ENCODE results near the gene VWC2L.

VWC2L gene

GRCh38 chr2:214465363-214466146, 54.7 kb downstream of the VWC2L start:
- no peak for DNase-seq (ENCODE audit: low read depth in 2 of 2)

GRCh38 chr2:214469728-214470127, 58.9 kb downstream of the VWC2L start:
- no peak for DNase-seq (ENCODE audit: low read depth in 2 of 2)

GRCh38 chr2:214471382-214471781, 60.5 kb downstream of the VWC2L start:
- no peak for DNase-seq (ENCODE audit: low read depth in 2 of 2)

GRCh38 chr2:214471990-214472389, 61.1 kb downstream of the VWC2L start:
- no peak for DNase-seq (ENCODE audit: low read depth in 2 of 2)

GRCh38 chr2:214477305-214477704, 66.5 kb downstream of the VWC2L start:
- DNase-seq (ENCODE audit: low read depth in 2 of 2), result no peak

GRCh38 chr2:214481204-214481603, 70.3 kb downstream of the VWC2L start:
- DNase-seq (ENCODE audit: low read depth in 2 of 2), result no peak

- DNase-seq (ENCODE audit: low read depth in 2 of 2), result no peak
Measured at GRCh38 chr2:214482728-214483127, 71.9 kb downstream of the VWC2L start.

- DNase-seq (ENCODE audit: low read depth in 2 of 2), result no peak
Measured at GRCh38 chr2:214484239-214484638, 73.4 kb downstream of the VWC2L start.

GRCh38 chr2:214484701-214485100, 73.8 kb downstream of the VWC2L start:
- no peak for DNase-seq (ENCODE audit: low read depth in 2 of 2)

GRCh38 chr2:214489181-214489580, 78.3 kb downstream of the VWC2L start:
- no peak for DNase-seq (ENCODE audit: low read depth in 2 of 2)

- no peak for DNase-seq (ENCODE audit: low read depth in 2 of 2)
Measured at GRCh38 chr2:214489702-214490101, 78.8 kb downstream of the VWC2L start.

- DNase-seq (ENCODE audit: low read depth in 2 of 2), result no peak
Measured at GRCh38 chr2:214492152-214492551, 81.3 kb downstream of the VWC2L start.

GRCh38 chr2:214492608-214493007, 81.8 kb downstream of the VWC2L start:
- no peak for DNase-seq (ENCODE audit: low read depth in 2 of 2)

GRCh38 chr2:214497489-214497888, 86.6 kb downstream of the VWC2L start:
- DNase-seq (ENCODE audit: low read depth in 2 of 2), result no peak

GRCh38 chr2:214503568-214503967, 92.7 kb downstream of the VWC2L start:
- no peak for DNase-seq (ENCODE audit: low read depth in 2 of 2)

GRCh38 chr2:214504599-214505376, 93.9 kb downstream of the VWC2L start:
- no peak for DNase-seq (ENCODE audit: low read depth in 2 of 2)

GRCh38 chr2:214507032-214507431, 96.2 kb downstream of the VWC2L start:
- DNase-seq (ENCODE audit: low read depth in 2 of 2), result no peak

GRCh38 chr2:214514704-214515103, 103.8 kb downstream of the VWC2L start:
- DNase-seq (ENCODE audit: low read depth in 2 of 2), result no peak

- no peak for DNase-seq (ENCODE audit: low read depth in 2 of 2)
Measured at GRCh38 chr2:214515111-214515510, 104.3 kb downstream of the VWC2L start.

GRCh38 chr2:214519258-214519818, 108.5 kb downstream of the VWC2L start:
- DNase-seq (ENCODE audit: low read depth in 2 of 2), result no peak

- no peak for DNase-seq (ENCODE audit: low read depth in 2 of 2)
Measured at GRCh38 chr2:214529021-214529420, 118.2 kb downstream of the VWC2L start.

- DNase-seq (ENCODE audit: low read depth in 2 of 2), result no peak
Measured at GRCh38 chr2:214529514-214529913, 118.7 kb downstream of the VWC2L start.

- no peak for DNase-seq (ENCODE audit: low read depth in 2 of 2)
Measured at GRCh38 chr2:214533541-214533940, 122.7 kb downstream of the VWC2L start.
